HuH-7.5 (cell line): ENCODE results near the gene XYLT1.

Experiments used
- DNase-seq: peaks from one replicate; pipeline ENCODE4 v3.0.0; 2011; ENCODE audit warnings: low spot score

XYLT1 gene

DNA sequence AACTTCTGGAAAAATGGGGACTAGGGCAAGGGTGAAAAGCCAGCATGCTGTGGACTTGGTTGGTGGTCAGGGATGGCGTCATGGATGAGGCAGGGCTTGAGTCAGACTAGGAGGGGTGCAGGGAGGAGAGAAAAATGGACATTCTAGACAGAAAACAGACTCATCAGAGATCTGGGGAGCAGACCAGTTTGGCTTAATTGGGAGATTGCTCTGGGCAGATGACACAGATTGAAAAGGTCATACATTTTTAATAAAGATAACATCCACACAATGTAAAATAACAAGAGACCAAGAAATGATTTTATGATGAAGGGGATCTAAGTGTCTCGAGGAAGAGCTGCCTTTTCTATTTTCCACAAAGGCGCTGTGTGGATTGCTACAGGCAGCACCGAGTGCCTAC is 326.3 kb downstream of the XYLT1 start:
- no peak for DNase-seq

GRCh38 chr16:17143546-17144419 is 327.0 kb downstream of the XYLT1 start:
- DNase-seq, result no peak

DNA sequence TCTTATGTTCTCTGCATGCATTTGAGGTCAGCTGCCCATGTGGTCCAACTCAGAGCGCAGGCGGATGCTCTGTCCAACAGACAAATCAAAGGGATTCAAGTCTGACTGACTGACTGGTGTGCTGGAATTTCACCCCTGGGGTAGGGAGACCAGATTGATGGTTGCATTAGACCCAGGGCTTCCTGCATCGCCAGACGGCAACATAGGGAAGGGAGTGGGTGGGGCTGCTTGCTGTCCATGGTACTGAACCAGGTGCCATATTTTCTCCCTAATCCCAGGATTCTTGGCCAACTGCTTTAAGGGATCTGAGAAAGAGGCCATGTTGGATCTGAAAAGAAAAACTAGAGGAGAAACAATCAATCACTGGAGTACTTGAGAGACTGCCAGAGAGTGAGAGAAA is 332.0 kb downstream of the XYLT1 start:
- DNase-seq, result peak; percentile 10

- no peak for DNase-seq
Observed at GRCh38 chr16:17135439-17135838, 335.3 kb downstream of the XYLT1 start.

DNA sequence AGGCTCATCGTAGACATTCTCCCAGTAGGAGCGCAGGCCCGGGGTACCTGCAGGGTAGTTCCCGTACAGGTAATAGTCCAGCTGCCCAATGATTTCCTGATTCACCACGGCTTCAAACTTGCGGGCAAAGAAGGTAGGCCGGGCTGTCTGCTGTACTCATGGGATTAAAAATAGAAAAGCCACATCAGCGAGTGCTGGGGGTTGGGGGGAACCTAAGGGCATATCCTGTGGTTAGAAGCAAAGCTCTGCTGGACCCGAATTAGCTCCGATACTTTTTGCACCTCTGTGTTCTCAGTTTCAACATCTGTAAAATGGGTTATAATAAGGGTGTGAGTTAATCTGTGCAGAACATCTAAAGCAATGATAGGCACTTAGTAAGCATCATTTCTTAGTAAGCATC is 336.2 kb downstream of the XYLT1 start:
- DNase-seq, result no peak

GRCh38 chr16:17133851-17134250 is 336.9 kb downstream of the XYLT1 start:
- no peak for DNase-seq

GRCh38 chr16:17131351-17131750 is 339.4 kb downstream of the XYLT1 start:
- DNase-seq, result no peak

- DNase-seq, result no peak
Observed at GRCh38 chr16:17130733-17131132, 340.0 kb downstream of the XYLT1 start.

- no peak for DNase-seq
Observed at GRCh38 chr16:17129971-17130370, 340.8 kb downstream of the XYLT1 start.

- DNase-seq, result no peak
Observed at GRCh38 chr16:17128791-17129190, 342.0 kb downstream of the XYLT1 start.

- DNase-seq, result no peak
Observed at GRCh38 chr16:17126156-17126555, 344.6 kb downstream of the XYLT1 start.

- DNase-seq, result no peak
Observed at GRCh38 chr16:17125671-17126070, 345.1 kb downstream of the XYLT1 start.

GRCh38 chr16:17117906-17118577 is 352.7 kb downstream of the XYLT1 start:
- DNase-seq, result no peak

DNA sequence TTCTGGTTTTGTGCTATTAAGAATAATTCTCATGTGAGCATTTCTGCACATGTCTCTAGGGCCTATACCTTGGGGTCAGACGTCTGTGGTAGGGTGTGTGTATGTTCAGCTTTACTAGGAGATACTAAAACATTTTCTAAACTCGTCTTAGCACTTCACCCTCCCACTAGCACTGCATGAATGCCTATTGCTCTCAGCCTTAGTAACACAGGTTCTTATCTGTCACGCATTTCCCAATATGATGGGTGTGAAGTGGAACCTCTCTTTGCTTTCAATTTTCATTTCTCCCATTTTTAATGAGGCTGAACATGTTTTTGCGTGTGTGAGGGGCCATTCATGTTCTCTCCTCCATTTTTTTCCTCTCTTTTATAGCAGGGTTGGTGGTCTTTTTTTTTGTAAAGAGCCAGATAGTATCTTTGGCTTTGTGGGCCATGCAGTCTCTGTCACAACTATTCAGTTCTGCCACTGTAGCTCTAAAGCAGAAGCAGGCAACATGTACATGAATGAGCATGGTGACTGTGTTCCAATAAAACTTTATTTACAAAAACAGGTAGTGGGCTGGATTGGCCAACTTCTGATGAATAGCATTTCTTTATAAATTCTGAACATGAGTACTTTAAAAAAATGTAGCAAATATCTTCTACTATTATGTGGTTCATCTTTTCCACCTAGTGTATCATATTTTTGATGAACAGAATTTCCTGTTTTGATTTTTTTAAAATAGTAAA is 354.0 kb downstream of the XYLT1 start:
- DNase-seq, result no peak

- no peak for DNase-seq
Observed at GRCh38 chr16:17109413-17109812, 361.3 kb downstream of the XYLT1 start.

DNA sequence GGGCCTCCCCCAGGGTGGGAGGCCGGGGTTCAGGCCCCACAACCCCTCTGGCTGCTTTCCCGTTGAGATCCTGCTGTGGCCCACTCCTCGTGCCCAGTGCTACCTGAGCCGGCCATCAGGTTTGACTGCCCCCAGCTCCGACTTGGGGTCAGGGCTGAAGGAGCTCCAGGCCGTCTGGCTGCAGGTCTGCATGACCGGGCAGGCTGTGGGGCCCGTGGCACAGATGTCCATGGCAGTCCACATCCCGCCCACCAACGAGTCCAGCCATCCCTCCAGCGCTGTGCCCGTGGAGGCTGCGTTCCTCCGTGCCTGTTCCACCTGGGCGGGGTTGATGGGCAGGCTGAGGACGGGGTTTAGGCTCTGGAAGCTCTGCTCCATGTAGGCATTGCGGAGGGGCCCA is 362.2 kb downstream of the XYLT1 start:
- no peak for DNase-seq

DNA sequence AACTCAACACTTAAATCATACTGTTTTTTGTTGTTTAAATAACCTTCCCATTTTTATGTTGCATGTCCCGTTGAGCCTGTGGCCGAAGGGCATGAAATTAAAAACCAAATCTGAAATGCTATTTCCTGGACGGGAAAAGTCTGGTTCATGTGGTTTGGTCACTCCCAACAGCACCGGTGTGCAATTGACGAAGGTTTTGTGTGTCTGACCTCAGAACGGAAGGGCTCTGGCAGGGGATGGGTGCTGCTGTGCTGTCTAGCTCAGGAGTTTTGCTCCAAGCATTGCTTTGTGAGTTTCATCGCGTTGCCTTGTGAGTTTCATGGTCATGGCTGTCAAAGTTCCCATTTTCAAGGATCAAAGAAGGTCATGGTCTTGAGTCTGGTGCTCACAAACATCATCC is 363.3 kb downstream of the XYLT1 start:
- DNase-seq, result no peak

DNA sequence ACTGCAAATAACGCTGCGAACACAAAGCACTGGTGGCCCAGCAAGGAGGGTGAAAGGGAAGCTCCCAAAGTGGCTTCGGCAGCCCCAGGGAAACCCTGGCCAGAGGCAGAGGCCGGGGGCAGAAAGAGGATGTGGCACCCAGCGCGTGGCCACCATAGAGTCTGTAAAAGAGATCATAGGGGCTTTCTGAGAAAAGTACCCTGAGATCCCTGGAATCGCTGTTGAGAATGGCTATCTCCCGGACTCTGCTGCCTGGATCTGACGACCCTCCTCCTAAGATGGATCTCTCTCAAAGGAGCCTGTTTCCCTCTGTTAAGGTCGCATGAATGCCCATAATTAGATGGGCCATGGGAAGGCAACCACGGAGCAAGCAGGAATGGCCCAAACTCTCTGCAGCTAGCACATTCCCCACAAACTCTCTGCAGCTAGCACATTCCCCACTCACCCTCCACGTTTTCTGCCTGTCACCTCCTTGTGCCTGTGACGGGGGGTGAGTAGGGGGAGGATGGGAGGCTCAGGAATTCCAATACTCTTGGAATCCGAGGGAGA is 364.4 kb downstream of the XYLT1 start:
- DNase-seq, result no peak

DNA sequence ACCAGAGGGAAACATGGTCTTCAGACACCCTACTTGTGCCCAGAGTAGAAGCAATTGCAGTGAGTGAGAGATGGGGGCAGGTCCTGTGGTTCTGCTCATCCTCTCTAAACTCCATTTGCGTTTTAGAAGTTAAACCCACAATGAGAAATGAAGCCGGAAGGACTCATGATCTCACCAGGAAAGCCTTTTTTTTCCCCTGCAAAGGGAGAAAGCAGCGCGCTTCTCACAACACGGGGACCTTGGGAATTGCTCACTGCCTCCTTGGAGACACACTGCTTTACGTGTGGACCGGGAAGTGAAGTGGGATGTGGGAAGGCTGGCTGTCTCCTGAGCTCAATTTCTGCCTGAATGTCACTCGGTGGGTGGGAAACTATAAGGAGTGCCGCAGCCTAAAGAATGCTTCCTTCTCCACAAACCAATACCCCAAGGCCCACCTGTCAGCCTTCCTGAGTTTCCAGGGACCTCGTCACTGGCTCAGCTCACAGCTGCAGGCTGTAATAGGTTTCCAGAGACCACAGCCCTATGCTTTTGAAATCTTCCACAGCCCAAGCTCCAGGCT is 365.4 kb downstream of the XYLT1 start:
- no peak for DNase-seq

DNA sequence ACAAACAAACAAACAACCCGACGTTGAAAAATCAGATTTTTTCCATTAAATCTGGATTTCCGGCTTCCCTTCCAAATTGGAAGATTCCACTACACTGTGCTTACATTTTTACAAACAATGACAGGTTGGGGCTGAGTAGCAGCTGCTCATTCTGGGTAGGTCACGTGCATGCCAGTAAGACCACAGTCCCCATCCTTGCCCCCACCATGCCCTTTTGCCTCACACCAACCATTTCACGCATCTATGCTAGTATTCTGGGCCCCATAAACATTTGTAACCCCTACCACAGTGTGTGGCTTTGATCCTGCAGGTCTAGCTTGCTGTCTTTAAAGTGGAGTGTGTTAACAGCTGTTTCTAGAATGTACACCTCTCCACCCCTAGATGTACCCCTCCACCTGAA is 366.1 kb downstream of the XYLT1 start:
- DNase-seq, result no peak

DNA sequence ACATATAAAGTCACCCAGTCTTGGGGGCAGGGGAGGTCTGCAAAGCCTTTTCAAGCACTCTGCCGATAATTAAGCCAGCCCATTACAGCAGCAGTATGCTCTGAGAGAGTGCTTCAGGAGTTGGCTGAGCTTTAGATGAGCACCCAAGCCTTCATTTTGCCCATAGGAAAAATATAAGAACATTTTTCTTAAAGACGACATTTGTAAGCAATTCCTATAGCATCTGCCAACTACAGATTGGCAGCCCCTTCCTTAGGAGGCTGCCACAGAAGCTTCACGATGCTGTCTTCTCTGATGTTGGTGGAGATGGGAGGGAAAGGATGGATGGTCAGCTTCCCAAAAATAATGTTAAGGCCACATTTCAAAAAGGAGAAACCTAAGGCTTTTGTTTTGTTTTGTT is 367.5 kb downstream of the XYLT1 start:
- DNase-seq, result no peak

DNA sequence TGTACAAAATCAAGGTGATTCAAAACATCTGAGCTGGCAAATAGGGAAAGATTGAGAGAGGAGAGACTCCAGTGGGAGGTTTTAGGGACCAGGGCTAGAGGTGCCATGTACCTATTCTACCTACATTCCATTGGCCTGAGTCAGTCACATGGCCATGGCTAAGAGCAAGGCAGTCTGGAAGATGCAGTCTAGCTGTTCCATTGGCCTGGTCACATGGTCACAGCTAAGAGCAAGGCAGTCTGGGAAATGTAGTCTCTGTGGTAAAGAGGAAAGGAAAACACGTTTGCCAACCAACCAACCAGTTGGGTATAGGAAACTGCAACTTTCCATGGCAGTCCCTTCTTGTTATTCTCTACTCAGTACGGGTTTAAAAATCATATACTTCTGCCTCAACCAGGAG is 369.1 kb downstream of the XYLT1 start:
- DNase-seq, result no peak
